ENCODE measurements around the gene OAS2.
"Not testable (repeated sequence)": the region's sequence is repeated elsewhere in the genome, so short reads cannot be mapped to it uniquely, and the experiment has no call there.

Gene OAS2

DNA sequence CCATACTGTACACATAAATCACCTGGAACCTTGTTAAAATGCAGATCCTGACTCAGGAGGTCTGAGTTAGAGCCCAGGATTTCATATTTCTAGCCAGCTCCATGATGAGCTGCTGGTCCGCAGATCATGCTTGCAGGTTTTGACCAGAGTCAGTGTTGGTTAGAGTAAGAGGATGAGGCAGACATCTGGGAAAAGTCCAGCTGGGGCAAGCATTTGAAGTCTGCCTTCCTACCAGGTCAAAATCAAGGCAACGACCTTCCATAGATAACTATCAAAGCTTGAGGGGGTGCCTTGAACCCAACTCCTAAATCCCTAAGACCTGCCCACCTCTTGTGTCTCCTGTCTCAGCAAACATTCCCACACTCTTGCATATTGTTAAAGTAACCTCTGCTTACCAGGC, 9.2 kb downstream of the OAS2 start:
- TF ChIP-seq, protein P1, sequence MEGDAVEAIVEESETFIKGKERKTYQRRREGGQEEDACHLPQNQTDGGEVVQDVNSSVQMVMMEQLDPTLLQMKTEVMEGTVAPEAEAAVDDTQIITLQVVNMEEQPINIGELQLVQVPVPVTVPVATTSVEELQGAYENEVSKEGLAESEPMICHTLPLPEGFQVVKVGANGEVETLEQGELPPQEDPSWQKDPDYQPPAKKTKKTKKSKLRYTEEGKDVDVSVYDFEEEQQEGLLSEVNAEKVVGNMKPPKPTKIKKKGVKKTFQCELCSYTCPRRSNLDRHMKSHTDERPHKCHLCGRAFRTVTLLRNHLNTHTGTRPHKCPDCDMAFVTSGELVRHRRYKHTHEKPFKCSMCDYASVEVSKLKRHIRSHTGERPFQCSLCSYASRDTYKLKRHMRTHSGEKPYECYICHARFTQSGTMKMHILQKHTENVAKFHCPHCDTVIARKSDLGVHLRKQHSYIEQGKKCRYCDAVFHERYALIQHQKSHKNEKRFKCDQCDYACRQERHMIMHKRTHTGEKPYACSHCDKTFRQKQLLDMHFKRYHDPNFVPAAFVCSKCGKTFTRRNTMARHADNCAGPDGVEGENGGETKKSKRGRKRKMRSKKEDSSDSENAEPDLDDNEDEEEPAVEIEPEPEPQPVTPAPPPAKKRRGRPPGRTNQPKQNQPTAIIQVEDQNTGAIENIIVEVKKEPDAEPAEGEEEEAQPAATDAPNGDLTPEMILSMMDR (IDR thresholded peaks at IDR 0.05; ENCODE audit: extremely low read depth, missing control alignments), result no peak

DNA sequence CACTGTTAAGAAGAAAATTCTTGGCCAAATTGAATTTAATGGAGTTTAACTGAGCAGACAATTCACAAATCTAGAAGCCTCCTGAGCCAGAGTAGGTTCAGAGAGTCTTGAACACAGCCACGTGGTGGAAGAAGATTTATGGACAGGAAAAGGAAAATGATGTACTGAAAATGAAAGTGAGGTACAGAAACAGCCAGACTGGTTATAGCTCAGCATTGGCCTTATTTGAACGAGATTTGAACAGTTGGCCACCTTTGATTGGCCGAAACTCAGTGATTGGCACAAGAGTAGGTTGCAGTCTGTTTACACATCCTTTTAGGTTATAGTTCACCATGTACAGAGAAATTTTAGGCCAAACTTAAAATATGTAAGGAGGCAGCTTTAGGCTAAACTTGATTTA, 9.9 kb downstream of the OAS2 start:
- TF ChIP-seq, protein P1 (IDR thresholded peaks at IDR 0.05; ENCODE audit: extremely low read depth, missing control alignments), result no peak
- DNase-seq (ENCODE audit: low spot score), result no peak

More for the DNA sequence above, 9.2 kb downstream of the OAS2 start:
- DNase-seq (ENCODE audit: low spot score), result no peak

DNA sequence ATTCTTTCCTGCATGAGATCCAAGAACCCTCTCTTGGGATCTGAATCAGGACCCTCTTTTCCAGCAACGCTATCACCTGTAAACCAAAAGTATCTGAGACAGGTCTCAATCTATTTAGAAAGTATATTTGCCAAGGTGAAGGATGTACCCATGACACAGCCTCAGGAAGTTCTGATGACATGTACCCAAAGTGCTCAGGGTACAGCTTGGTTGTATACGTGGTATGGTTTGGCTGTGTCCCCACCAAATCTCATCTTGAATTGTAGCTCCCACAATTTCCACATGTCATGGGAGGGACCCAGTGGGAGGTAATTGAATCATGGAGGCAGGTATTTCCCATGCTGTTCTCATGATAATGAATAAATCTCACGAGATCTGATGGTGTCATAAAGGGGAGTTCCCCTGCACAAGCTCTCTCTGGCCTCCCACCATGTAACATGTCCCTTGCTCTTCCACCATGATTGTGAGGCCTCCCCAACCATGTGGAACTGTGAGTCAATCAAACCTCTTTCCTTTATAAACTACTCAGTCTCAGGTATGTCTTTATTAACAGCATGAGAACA, 10.6 kb downstream of the OAS2 start:
- not testable (repeated sequence) for DNase-seq (ENCODE audit: low spot score)

DNA sequence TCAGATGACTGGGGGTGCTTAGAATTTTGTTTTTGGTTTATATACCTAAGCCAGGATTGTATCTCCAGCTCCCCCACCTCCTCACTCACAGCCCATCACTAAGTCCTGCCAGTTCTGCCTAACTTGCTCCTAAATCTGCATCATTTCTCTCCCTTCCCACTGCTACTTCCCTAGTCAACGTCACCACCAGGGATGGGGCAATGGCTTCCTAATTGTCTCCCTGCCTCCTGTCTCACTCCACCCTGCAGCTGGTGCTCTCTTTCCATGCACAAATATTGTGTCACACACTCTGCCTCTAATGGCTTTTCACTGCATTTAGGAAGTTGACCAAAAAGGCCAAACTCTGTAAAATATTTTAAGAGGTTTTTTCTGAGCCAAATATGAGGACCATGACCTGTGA, 11.5 kb downstream of the OAS2 start:
- no peak for DNase-seq (ENCODE audit: low spot score)

DNA sequence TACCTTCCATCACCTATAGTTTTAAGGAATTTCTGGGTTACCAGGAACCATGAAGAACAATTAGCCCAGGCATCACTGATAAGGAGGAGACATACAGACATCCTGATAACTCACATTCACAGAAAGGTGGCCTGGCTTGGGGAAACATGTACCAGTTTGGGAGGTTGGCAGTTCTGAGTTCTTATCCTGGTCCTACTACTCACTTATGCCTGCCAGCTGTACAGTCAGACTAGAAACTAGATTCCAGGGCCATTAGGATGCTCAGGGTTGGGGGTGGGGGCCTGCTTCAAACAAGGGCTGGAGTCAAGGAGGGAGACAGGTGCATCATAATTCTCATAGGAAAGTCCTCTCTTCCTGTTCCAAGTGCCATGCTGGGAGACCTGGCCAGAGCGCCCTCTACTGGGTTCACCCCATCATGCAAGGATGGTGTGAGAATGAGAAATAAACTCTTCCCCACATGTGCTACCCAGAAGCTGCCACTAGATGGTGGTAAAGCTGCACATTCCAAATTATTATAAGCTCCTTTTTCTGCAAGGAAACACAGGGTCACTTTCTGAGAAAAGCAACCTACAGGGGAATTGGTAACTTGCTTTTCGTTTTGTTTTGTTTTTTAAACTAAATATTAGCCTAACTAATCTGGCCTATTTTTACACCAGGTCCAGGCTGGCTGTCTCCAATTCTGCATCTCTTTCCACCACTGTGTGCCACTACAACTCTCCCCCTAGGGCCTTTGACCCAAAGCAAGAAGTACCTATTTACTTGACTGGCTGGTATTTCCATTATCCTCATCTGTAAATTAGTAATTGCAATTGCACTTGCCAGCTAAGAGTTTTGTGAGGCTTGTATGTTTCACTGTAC, 14.5 kb downstream of the OAS2 start:
- peak; percentile 64 for DNase-seq (ENCODE audit: low spot score)
- TF ChIP-seq, protein P1 (IDR thresholded peaks at IDR 0.05; ENCODE audit: extremely low read depth, missing control alignments), result peak; percentile 79

More for the DNA sequence above, 11.5 kb downstream of the OAS2 start:
- TF ChIP-seq, protein P1 (IDR thresholded peaks at IDR 0.05; ENCODE audit: extremely low read depth, missing control alignments), result no peak

DNA sequence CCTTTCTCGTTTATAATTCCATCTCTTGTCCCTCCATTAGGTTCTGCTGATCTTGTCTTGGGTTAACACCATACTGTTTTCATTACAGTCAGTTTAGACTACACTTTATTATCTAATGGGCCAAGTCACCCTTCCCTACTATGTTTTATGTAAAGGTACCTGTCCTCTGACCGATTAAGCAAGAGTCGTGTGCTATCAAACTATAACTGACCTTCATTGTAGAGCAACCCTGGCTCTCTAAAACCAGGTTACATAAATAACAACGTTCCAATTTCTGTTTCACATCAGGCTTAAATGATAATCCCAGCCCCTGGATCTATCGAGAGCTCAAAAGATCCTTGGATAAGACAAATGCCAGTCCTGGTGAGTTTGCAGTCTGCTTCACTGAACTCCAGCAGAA, 16.7 kb downstream of the OAS2 start:
- TF ChIP-seq, protein P1 (IDR thresholded peaks at IDR 0.05; ENCODE audit: extremely low read depth, missing control alignments), result no peak

DNA sequence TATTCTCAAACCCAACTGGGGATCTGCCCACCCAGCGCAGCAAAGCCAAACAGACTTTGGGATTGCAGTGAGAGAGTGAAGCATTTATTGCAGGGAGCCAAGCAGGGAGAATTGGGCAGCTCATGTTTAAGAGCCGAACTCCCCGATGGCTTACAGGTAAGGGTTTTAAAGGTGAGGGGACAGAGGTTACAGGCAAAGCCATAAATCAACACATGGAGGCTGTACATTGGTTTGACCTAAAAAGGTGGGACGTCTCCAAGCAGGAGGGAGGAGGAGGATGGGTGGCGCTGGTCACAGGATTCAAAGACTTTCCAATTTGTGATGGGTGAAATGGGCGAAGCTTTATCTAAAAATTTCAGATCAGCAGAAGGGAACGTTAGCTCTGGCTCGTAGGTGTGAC, 18.2 kb downstream of the OAS2 start:
- TF ChIP-seq, protein P1 (IDR thresholded peaks at IDR 0.05; ENCODE audit: extremely low read depth, missing control alignments), result no peak
- DNase-seq (ENCODE audit: low spot score), result no peak

More for the DNA sequence above, 16.7 kb downstream of the OAS2 start:
- DNase-seq (ENCODE audit: low spot score), result no peak

All from GM20000 (cell line).